Measurements from ENCODE around the gene CACNA2D1.
"Not testable (repeated sequence)": the region's sequence is repeated elsewhere in the genome, so short reads cannot be mapped to it uniquely, and the experiment has no call there.

Gene CACNA2D1

DNA sequence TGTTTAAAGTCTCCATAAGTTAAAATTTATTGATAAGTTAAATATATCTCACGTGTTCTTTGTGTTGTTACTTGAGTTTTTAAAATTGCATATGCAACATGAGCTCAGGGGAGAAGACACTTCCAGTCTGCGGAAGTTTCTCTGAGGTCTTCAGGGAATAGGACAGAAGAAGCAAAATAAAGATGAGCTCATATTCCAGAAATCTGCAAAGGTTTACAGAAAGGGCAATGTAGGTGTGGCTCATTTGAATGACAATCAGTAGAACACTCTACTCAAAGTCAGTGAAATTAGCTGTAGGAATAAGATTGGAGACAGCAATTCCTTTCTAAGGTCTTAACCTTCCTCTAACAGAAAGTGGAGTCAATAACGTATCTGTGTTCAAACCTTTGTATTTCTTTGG lies 53.7 kb downstream of the CACNA2D1 start:
- no peak for DNase-seq

DNA sequence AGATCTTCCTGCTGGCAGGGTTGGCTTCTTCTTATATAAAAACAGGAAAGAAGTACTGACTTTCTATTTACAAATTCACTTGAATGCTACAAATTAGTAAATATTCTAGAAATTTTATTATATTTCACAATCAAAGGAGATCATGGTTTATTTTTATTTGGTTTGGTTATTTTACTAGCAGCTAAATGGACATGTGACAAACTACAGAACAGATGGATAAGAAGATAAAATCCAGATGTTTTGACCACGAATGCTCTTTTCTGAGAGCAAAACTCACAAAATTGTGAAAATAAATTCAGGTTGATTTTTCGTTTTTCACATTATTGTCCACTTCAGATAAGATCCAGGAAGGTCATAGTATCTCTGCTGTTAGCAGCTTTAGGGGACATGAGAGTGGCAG lies 55.4 kb downstream of the CACNA2D1 start:
- no peak for DNase-seq

DNA sequence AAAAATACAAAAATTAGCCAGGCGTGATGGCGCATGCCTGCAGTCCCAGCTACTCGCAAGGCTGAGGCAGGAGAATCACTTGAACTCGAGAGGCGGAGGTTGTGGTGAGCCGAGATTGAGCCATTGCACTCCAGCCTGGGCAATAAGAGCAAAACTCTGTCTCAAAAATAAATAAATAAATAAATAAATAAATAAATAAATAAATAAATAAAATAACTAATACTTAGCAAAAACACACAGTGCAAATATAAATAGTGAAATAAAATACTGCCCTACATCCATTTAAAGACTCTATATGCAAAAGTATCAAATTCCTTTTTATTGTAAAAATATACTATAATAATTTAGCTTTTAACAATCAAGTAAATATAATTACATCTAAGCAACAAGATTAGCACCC lies 57.0 kb downstream of the CACNA2D1 start:
- not testable (repeated sequence) for DNase-seq

DNA sequence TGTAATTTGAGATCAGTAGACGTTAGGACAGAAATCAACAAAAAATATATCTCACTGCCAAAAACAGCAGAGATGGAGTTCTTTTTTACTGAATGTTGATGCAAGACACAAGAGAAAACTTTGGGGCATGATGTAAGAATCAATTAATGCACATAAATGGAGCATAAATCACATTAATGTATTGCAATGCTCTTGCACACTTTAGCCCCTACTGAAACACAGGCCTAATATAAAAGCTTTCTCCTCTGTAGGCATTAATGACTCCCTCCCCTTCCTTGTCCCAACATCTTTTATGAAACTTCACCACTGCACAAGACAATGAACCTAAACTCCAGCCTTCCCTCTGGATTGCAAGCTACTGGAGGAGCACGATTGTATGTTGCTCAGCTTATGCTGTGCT lies 58.8 kb downstream of the CACNA2D1 start:
- DNase-seq = no peak

DNA sequence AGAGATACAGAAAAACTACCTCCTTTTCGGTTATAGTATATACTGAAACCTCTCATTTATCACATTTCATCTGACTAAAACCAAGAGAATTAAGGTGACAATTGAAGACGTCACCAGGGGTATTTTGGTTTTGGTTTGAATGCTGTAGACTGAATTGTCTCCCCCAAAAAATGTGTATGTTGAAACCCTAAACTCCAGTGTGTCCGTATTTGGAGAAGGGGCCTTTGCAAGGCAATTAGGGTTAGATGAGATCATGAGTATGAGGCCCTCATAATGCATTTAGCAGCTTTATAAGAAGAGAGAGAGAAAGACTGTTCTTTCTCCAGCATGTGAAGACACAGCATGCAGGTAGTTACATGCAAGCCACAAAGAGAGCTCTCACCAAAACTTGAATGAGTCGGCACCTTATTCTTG lies 59.5 kb downstream of the CACNA2D1 start:
- no peak for DNase-seq

DNA sequence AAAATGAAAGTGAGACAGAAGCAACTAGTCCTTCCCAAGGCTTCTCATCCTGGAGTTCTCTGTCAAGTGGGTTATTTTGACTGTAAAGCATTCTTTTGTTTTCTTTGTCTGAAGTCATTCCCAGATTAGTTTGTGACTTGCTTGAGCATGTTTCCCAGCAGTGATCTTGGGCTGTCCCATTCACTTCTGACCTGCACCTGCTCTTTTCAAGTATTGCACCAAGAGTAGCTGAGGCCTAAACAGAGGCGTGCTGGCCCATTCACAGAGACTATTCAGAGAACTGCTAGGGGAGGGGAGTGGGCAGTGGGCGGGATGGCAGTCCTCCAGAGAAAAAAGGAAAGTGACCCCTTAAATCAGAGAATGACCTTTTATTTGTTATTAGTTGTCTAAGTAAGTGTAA lies 61.3 kb downstream of the CACNA2D1 start:
- no peak for DNase-seq

DNA sequence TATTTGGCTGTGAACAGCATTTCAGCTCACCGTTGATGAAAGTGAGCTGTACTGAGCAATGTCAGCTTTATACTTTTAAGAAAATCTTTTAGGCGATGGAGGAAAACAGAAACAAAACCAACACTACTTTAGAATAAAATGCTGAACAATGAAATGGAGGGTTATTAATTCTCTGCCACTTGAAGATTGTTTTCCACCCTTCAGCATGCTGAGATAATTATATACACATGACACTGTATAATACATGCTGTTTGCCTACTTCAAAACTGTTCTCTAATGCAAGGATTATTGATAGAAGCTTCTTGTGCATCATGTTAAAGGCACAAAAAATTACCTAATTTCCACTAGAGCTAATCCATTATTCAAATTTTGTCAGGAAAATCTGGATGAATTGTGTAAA lies 66.8 kb downstream of the CACNA2D1 start:
- no peak for DNase-seq

DNA sequence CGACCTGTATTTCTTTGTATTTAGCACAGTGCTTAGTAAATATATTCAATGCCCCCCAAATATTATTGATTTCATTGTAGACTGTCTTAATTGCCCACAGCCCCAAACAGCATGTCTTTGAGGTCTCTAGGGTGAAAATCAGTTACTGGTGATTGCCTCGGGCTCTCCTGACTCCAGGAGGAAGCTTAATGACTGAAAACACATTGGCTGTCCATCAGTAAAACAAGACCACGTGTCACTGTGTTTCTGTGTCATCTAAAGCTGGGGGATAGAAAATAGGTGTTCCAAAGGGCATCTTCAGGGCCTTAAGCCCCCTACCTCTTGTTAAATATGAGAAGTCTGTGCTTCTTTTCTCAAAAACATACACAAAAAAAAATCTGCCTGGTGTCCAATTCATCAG lies 67.9 kb downstream of the CACNA2D1 start:
- no peak for DNase-seq

DNA sequence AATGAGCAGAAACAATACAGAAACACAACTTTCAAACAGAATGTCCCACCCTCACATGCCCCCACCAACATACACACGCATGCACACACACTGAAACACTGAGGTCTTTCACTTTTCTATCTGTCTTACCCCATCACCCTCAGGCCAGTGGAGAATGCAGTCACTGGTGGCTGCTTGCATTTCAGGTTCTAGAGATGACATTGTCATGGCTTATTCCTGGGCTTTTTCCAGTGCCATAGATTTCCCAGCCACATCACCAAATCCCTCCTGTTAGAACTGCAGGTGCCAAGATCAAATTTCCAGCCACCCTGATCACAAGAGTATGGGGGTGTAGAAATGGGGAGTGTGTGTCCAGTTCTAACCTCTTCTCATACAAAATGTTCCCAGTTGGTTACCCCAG lies 68.4 kb downstream of the CACNA2D1 start:
- DNase-seq = no peak

DNA sequence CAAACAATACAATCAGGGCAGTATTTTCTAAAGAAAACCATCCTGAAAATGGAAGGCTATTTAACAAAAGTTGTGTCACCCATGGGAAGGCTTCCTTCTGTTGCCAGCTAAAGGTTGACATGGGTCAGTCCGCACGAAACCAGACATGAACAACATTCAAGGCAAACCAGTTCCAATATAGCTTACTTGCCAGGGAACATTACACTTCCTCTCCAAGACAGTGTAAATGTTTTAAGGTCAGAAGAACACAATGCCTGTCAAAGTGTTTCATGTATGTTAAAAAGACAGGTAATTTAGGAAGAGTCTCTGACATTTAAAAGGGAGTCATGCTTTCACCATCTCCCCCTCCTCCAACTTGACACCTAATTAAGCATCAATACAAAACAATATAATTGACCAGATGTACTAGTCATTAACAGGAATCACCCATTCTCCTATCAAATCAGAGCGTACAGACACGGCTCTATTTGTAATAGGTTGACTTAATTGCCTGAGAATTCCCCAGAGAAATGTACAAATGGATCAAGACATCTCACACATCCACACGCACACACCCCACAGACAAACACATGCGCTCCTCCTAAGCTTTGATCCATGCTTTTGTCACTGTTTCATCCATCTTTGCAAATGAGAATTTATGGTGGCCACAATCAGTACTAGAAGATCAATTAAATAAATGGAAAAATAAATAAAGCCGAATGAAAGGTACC lies 69.5 kb downstream of the CACNA2D1 start:
- DNase-seq = no peak

DNA sequence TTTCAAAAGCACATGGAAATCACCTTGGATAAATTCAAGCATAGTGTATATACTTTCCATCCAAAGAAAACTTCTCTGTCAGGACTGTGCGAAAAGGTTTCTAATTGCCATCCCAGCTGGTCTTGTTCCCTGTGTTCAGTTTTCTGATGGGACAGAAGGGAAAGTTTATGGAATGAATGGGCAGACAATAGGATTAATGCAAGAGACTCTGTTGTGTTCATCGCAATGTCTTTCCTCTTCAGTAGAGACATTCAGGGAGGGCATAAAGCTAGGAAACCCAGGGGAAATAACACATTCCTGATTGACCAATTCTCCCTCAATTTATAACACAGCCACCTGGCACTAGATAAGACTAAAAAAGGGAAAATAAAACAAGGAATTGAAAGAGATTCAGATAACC lies 78.9 kb downstream of the CACNA2D1 start:
- DNase-seq = no peak

DNA sequence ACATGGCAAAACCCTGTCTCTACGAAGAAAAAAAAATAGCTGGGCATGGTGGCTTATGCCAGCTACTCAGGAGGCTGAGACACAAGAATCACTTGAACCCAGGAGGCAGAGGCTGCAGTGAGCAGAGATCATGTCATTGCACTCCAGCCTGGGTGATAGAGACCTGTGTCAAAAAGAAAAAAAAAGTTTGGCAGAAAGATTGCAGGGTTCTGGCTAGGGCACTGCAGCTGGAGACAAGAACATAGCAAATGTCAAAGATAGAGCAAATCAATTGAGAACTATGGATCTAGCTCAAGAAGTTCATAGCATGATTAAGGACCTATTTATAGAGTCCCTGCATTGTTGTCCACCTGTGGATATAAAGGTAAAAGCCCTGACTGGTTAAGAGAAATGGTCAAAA lies 79.5 kb downstream of the CACNA2D1 start:
- no peak for DNase-seq

DNA sequence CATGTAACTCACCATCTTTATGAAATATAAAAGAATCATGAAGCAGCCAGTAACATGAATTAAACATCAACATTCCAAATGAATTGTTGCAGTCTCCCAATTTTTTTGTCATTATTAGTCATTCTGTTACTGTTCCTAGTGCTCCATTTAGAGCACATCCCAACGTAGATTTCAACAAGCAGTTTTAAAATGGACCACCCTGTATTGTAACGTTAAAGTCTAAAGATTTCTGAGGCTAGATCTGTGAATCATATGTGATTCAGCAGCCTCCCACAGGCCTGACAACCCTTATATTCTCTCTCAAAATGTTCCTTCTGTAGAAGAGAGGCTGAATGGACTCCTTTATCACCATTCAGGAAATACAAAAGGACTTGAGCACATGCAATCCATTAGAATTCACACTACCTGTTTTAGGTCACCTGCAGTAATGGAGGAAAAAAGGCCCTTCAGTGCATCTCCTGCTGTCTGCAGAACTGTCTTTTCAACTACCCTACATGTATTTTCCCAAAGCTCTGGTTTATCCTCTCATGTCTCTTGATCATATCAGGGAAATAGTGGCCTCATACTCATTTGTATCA lies 81.4 kb downstream of the CACNA2D1 start:
- DNase-seq = no peak

DNA sequence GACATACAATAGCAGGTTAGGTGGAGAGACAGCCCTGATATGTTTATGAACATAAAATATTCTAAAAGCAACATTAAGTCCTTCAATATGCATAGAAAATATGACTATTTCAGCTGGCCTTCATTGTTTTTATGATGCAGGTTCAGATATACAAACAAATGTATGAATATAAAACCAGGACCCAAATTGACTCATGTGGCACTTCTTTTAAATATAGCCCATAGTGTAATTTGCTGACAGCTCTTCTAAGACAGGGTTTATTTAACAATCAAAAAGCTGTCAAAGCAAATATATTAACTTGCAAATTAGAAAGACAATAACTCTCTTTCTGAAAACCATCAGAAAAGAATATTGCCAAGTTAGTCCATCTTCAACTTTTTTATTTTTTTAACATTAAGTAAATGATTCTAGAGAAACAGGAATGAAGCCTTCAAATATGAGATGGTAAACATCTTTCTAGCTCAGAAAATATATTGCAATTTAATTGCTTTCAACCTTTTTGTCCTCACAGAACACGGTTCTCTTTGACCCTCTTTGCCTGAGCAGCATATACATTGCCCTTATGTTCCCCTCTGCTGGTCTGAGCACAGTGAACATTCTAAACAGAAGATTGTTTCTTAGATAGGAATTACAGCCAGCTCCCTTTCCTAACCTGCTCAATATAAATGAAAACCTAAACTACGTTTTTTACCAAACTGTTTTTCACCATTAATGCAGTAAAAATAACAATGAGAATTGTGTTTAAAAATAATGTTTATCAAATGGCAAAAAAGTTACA lies 82.8 kb downstream of the CACNA2D1 start:
- DNase-seq = no peak

DNA sequence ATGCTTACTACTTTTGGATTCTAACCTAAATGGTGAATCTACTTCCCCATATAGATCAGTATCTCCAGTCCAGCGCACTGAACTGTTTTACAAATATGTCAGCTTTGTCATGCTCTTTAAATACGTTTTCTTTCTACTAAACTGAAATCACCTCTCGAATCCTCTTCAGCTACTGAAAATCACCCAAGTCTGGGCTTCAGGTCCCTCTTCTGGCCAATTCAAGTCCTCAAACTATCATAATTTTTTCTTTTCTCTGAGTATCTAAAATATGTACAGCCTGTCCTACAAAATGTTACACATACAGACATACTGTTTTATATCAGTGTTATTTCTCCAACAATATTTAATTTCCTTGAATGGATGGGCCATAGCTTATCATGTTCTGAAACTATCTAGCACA lies 84.2 kb downstream of the CACNA2D1 start:
- DNase-seq = no peak

DNA sequence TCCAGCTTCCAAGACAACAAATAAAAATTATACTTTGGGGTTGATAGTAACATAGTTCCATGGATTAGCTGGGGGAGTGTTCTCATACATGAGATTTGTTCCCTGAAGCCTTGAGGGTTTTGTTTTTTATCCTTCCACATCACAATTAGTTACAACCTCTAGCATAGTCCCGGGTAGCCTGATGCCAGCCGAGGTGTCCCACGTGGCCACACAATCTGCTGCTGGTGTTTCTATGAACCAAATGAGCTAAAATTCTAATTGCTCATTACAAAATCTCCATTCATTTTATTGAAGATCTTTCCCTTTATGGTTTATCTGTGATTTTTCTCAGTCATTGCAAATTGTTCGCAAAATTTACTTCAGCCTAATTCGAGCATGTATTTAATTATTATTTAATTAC lies 84.7 kb downstream of the CACNA2D1 start:
- DNase-seq = no peak

DNA sequence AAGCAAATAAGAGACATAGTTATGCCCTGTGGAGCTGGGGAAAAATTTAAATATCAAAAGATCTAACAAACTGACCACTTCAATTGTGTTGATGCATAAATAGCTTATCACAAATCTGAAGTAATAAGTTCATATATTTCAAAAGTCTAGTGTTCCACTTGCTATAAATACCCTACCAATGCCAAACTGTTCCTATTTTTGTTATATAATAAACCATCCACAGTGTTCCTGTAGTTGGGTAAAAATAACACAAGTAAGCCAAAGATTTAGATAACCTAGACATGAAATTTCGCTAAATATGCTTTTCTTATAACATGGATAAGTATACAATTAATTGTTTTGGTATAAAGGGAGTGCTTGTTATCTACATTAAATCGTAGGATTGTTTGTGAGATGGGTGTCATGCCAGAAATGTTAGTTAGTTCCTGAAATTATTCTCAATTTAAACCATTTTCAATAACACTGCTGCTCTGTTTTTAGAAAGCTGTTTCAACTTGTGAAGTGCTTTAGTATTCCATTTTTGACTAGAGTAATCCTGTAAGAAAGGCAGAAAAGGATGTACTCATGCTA lies 85.5 kb downstream of the CACNA2D1 start:
- DNase-seq = no peak

DNA sequence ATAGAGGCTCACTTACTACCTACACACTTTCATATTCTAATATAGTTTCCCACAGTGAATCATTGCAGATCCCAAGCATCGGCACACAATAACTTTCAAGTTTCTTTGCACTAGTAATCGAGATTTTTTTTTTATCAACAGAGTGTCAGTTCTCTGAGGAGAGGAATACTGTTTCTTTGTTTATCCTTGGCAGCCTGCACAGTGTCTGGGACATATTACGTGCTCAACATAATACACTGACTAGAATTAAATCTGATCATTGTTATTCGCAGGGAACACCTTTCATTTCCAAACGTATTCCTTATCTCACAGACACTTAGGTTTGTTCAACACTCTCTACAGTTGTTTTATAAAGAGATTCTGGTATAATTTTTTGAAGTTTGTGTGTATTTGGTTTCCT lies 95.3 kb downstream of the CACNA2D1 start:
- no peak for DNase-seq

DNA sequence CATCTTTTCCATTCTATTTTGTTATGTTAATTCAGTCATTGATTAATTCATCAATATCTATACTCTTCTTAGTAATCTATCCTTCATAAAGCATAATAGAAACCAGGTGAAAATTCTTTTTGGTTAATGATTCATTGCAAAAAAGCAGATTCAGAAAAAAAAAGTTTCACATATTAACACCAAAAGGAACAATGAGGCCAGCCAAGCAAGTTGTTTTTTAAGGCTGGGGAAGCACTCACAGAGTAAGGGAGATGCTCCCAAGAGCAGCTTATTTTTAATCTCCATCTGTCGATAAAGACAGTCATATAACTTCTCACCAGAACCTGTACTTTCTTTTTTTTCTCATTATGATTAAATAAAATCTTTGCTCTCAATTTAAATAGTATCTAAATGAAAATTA lies 95.8 kb downstream of the CACNA2D1 start:
- DNase-seq = no peak

DNA sequence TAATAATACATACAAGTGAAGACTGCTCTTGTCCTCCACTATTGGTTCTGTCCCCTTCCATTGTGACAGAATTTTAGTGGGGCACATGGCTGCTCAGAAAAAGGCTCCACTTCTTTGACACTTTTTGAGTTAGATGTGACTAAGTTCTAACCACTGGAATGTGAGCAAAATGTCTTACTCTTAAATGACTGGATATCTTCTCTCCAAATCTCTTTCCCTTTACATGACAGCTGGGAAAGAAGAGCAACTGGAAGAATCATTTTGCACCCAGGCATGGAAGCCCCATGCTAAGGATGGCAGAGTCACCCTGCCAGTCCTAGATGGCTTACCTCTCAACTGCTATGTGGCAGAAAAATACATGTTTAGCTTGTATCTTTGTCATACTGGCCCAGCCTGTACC lies 97.7 kb downstream of the CACNA2D1 start:
- DNase-seq = no peak

DNA sequence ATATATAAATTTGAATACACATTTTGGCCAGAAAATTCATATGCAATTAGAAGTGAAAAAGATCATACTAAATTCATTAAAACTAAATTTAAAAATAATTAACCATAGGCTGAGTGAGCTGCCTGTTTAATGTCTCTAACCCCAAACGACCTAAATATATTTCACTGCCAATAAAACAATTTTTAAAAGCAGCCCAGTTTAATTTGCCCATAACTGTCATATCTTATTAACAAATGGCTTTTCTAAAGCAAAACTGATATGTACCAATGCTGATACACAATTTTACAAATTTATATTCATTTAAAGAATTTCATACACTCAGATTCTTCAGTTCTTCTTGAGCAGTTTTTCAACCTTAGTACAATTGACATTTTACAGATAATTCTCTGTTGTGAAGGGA lies 99.9 kb downstream of the CACNA2D1 start:
- DNase-seq = no peak

DNA sequence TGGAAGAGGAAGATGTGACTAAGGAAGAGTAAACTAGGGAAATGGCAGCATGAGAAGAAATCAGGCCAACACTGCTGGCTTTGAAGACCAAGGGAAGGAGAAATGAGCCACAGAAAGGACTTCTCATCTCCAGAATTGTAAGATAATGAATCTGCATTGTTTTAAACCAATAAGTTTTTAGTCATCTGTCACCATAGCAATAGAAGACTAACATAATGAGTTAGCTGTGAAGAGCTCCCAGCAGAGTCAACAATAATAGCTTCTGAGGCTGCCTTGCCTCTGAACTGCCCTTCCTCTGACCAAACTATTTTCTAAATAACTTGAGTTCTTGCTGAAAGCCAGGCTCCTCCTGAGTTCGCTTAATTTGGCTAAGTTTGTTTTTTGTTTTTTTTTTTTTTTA lies 103.6 kb downstream of the CACNA2D1 start:
- DNase-seq = no peak

DNA sequence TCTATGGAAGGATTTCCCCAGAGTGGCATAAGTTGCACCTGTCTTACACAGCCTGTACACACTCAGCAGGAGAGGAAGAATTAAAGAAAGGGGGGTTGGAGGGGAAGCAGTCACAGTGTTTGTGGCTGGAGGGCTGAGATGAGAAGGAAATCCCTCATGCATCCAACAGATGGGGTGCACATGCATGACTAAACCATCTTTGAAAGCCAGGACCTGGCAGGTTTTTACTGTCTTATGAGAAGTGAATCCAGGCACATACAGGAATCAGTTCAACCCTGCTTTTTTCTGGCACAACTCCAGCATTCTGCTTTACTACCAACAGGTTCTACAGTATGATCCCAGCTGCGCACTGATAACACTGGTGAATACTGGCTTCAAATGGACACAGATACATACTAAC lies 107.7 kb downstream of the CACNA2D1 start:
- DNase-seq = no peak

DNA sequence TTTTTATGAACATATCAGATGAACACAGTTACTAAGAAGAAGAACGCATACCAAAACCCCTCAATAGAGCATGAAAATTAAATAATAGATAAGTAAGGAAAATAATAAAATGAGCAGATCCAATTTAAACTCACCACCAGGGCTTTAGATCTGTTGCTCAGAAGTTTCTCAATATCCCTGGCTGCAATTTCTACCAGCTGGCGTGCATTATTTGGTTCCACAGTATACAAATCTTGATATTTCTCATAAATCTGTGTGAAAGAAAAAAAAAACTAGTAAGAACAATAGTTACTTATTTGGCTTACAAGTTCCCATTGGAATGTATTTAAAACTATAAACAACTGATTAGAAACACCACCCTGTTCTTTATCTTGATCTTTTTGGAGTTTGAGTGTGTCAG lies 108.6 kb downstream of the CACNA2D1 start:
- DNase-seq = no peak
